ENCODE results near the gene CLEC4G.

The CLEC4G gene

DNA sequence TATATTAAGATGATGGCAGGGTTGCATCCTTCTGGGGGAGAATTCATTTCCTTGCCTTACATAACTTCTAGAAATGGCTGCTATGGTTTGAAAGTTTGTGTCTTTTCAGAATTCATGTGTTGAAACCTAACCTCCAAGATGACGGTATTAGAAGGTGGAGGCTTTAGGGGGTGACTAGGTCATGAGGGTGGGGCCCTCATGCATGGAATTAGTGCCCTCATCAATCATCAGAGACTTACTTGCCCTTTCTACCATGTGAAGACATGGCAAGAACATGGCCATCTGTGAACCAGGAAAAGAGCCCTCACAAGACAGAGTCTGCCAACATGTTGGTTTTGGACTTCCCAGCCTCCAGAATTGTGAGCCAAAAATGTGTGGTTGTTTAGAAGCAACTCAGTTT, 15.1 kb downstream of the CLEC4G start:
- Histone ChIP-seq H3K79me2 (ENCODE audit: low read length) (no peaks in the 10 kb centered on the region), H3K4me2 (ENCODE audit: low read length) (no peak overlapping the region), H3K9me3 (ENCODE audit: insufficient read depth, low read length) (peaks cover 4% of the 10 kb centered on the region), H3K27me3 (ENCODE audit: low read depth, low read length) (peaks cover 23% of the 10 kb centered on the region), H3K4me1 (ENCODE audit: low read length) (peaks cover 2% of the 10 kb centered on the region; the same call in 1 of the 2 replicates), H3K9ac (ENCODE audit: low read length) (no peak overlapping the region), H4K20me1 (ENCODE audit: insufficient read depth, low read length) (no peaks in the 10 kb centered on the region), H3K27ac (ENCODE audit: low read length) (no peak overlapping the region), H3K4me3 (ENCODE audit: low read length) (no peak overlapping the region), H2AFZ (ENCODE audit: low read depth, low read length) (no peak overlapping the region), H3K36me3 (replicated peaks; ENCODE audit: low read depth, low read length) (no peaks in the 10 kb centered on the region)
- TF ChIP-seq, protein P1, sequence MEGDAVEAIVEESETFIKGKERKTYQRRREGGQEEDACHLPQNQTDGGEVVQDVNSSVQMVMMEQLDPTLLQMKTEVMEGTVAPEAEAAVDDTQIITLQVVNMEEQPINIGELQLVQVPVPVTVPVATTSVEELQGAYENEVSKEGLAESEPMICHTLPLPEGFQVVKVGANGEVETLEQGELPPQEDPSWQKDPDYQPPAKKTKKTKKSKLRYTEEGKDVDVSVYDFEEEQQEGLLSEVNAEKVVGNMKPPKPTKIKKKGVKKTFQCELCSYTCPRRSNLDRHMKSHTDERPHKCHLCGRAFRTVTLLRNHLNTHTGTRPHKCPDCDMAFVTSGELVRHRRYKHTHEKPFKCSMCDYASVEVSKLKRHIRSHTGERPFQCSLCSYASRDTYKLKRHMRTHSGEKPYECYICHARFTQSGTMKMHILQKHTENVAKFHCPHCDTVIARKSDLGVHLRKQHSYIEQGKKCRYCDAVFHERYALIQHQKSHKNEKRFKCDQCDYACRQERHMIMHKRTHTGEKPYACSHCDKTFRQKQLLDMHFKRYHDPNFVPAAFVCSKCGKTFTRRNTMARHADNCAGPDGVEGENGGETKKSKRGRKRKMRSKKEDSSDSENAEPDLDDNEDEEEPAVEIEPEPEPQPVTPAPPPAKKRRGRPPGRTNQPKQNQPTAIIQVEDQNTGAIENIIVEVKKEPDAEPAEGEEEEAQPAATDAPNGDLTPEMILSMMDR (IDR thresholded peaks at IDR 0.05; ENCODE audit: low read depth, low read length), result no peak
- no peak for TF ChIP-seq EZH2phosphoT487 (IDR thresholded peaks at IDR 0.05; ENCODE audit: low read depth)

DNA sequence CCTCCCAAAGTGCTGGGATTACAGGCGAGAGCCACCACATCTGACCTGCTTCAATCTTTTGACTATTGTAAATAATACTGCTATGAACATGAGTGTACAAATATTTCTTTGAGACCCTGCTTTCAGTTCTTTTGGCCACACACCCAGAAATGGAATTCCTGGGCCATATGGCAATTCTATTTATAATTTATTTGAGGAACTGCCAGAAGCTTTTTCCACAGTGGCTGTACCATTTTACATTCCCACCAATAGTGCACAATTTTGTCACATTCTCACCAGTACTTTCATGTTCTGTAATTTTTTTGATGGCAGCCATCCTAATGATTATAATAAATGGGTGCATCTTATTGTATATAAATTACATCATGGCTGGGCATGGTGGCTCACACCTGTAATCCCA, 16.2 kb downstream of the CLEC4G start:
- no peak for TF ChIP-seq EZH2phosphoT487 (IDR thresholded peaks at IDR 0.05; ENCODE audit: low read depth)
- TF ChIP-seq, protein P1 (IDR thresholded peaks at IDR 0.05; ENCODE audit: low read depth, low read length), result no peak
- no peaks in the 10 kb centered on the region for H3K79me2 ChIP-seq (ENCODE audit: low read length)
- no peak overlapping the region for H3K4me3 ChIP-seq (ENCODE audit: low read length)
- no peaks in the 10 kb centered on the region for H4K20me1 ChIP-seq (ENCODE audit: insufficient read depth, low read length)
- no peak overlapping the region for H3K9ac ChIP-seq (ENCODE audit: low read length)
- H2AFZ ChIP-seq (ENCODE audit: low read depth, low read length), result no peak overlapping the region
- no peaks in the 10 kb centered on the region for H3K36me3 ChIP-seq (replicated peaks; ENCODE audit: low read depth, low read length)
- H3K9me3 ChIP-seq (ENCODE audit: insufficient read depth, low read length), result peaks cover 4% of the 10 kb centered on the region
- H3K4me2 ChIP-seq (ENCODE audit: low read length), result no peak overlapping the region
- peaks cover 25% of the 10 kb centered on the region for H3K27me3 ChIP-seq (ENCODE audit: low read depth, low read length)
- H3K4me1 ChIP-seq (ENCODE audit: low read length), result peaks cover 2% of the 10 kb centered on the region; the same call in 1 of the 2 replicates
- H3K27ac ChIP-seq (ENCODE audit: low read length), result no peak overlapping the region

DNA sequence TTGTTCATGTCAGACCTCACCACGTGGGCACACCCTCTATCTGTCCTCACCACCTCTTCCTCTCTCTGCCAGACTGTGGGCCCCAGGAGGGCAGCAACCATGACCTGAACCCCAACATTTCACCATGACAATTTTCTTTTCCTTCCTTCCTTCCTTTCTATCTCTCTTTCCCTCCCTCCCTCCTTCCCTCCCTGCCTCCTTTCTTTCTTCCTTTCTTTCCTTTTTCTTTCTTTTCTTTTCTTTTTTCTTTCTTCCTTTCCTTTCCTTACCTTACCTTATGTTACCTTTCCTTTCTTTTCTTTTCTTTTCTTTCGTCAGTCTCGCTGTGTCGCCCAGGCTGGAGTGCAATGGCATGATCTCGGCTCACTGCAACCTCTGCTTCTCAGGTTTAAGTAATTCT, 21.3 kb downstream of the CLEC4G start:
- H3K27me3 ChIP-seq (ENCODE audit: low read depth, low read length), result peaks cover 50% of the 10 kb centered on the region
- no peak overlapping the region for H3K27ac ChIP-seq (ENCODE audit: low read length)
- H3K4me2 ChIP-seq (ENCODE audit: low read length), result no peak overlapping the region
- no peaks in the 10 kb centered on the region for H3K36me3 ChIP-seq (replicated peaks; ENCODE audit: low read depth, low read length)
- no peaks in the 10 kb centered on the region; the same call in 1 of the 2 replicates for H4K20me1 ChIP-seq (ENCODE audit: insufficient read depth, low read length)
- peaks cover 18% of the 10 kb centered on the region for H3K4me1 ChIP-seq (ENCODE audit: low read length)
- H3K9ac ChIP-seq (ENCODE audit: low read length), result no peak overlapping the region
- TF ChIP-seq, protein P1 (IDR thresholded peaks at IDR 0.05; ENCODE audit: low read depth, low read length), result no peak
- TF ChIP-seq EZH2phosphoT487 (IDR thresholded peaks at IDR 0.05; ENCODE audit: low read depth), result no peak
- H3K9me3 ChIP-seq (ENCODE audit: insufficient read depth, low read length), result no peaks in the 10 kb centered on the region
- H2AFZ ChIP-seq (ENCODE audit: low read depth, low read length), result no peak overlapping the region
- H3K4me3 ChIP-seq (ENCODE audit: low read length), result no peak overlapping the region
- no peaks in the 10 kb centered on the region for H3K79me2 ChIP-seq (ENCODE audit: low read length)

DNA sequence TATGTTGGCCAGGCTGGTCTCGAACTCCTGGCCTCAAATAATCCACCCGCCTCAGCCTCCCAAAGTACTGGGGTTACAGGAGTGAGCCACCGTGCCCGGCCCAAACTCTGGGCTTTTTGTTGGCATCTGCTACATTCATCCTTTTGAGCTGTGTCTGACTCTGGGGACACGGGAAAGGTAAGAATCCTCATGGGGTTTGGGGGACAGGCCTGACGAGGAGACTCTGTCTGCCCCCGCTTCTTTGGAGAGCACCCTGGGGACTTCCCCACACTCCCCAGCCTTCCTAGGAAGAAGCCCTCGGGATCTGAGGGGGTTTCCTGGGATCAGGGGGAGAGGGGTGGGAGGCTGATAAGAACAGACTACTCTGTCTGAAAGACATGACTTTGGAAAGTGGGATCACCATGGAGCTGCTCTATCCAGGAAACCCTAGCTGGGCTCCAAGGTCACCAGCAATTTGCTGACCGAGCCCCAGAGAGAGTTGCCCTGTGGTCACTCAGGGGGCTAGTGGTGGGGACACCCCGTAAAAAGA, 21.9 kb downstream of the CLEC4G start:
- no peak overlapping the region for H3K4me3 ChIP-seq (ENCODE audit: low read length)
- H3K9me3 ChIP-seq (ENCODE audit: insufficient read depth, low read length), result no peaks in the 10 kb centered on the region
- no peak overlapping the region for H3K4me2 ChIP-seq (ENCODE audit: low read length)
- H3K27ac ChIP-seq (ENCODE audit: low read length), result no peak overlapping the region
- H3K27me3 ChIP-seq (ENCODE audit: low read depth, low read length), result peaks cover 52% of the 10 kb centered on the region
- no peaks in the 10 kb centered on the region; the same call in 1 of the 2 replicates for H4K20me1 ChIP-seq (ENCODE audit: insufficient read depth, low read length)
- H2AFZ ChIP-seq (ENCODE audit: low read depth, low read length), result no peak overlapping the region
- H3K9ac ChIP-seq (ENCODE audit: low read length), result no peak overlapping the region
- no peaks in the 10 kb centered on the region for H3K36me3 ChIP-seq (replicated peaks; ENCODE audit: low read depth, low read length)
- peaks cover 24% of the 10 kb centered on the region for H3K4me1 ChIP-seq (ENCODE audit: low read length)
- no peaks in the 10 kb centered on the region for H3K79me2 ChIP-seq (ENCODE audit: low read length)
- TF ChIP-seq, protein P1 (IDR thresholded peaks at IDR 0.05; ENCODE audit: low read depth, low read length), result no peak

All from OCI-LY3 (cell line).